Ramos (cell line): ENCODE data around the gene HHLA2.
"Not testable (repeated sequence)": the region's sequence is repeated elsewhere in the genome, so short reads cannot be mapped to it uniquely, and the experiment has no call there.

ENCODE experiments used
- in situ Hi-C: fragments of 300-500 bp; cut with MboI; formaldehyde crosslinking; loops from one replicate; pipeline ENCODE4 v1.14.3; 2022; ENCODE audit warnings: low sequenced_read_pairs; ENCODE audit not compliant: unreplicated experiment

The HHLA2 gene

GRCh38 chr3:108296239-108296638 is at the start of gene HHLA2:
Gene HHLA2, plus strand, starts transcription at chr3:108296548. Its CDS starts 55,266 bp downstream, at chr3:108351814.
- in situ Hi-C loops: no loop called here

DNA sequence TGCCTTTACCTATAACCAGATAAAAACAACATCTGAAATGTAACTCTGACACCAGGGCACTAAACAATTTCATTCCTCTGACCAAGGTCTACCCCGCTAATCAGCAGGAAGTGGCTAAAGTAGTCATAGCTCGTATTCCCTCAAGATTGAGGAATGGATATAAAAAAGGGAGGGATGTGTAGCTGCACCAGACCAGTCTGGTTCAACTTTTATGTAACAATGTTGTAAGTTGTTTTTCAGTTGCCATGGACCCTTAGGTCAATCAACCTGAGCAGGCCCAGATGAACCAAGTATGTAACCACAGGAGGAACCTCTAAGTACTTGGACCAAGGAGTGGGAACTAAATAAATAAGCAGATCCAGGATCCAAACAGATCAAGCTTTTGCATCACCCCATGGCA is 45.7 kb upstream of the HHLA2 start:
- in situ Hi-C loops: no loop called here

DNA sequence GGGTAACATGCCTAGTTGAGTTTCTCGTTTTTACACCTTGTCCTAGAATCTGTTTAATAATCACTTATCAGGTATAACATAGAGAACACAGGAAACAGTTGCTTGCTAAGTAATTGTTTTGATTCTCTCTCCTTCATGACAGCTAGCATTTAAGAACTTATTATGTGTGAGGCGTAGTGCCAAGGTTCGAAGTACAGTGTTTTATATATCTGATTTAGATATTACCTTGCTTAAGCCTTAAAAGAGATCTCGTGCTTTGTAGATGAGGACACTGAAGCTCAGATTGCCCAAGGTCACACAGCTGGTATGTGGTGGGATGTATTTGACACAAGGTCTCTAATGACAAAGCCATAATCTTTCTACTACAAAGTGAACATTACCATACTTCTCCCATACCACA is 45.1 kb upstream of the HHLA2 start:
- in situ Hi-C loops: no loop called here

- in situ Hi-C loops: no loop called here
These were observed 44.5 kb upstream of the HHLA2 start for GRCh38 chr3:108251844-108252243.

DNA sequence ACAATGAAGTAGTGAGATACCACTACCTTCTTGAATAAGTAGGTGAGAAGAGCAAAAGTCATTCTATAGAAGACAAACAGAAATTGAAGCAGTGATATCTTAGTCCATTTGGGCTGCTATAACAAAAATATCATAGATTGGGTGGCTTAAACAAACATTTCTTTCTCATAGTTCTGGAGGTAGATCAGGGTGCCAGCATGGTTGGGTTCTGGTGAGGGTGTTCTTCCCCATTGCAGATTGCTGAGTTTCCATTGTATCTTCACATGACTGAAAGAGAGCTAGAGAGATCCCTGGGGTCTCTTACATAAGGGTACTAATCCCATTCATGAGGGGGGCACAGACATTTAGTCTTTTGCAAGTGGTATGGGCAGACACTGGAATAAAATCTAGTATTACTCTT is 41.2 kb upstream of the HHLA2 start:
- in situ Hi-C loops: no loop called here

GRCh38 chr3:108264534-108265298 is 31.6 kb upstream of the HHLA2 start:
- in situ Hi-C loops: not testable (repeated sequence)

DNA sequence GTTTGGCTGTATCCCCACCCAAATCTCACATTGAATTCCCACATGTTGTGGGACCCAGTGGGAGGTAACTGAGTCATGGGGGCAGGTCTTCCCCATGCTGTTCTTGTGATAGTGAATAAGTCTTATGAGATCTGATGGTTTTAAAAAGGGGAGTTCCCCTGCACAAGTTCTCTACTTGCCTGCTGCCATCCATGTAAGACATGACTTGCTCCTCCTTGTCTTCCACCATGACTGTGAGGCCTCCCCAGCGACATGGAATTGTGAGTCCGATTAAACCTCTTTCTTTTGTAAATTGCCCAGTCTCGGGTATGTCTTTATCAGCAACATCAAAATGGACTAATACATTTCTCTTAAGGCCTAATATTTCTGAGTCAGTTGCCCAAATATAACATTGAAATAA is 28.1 kb upstream of the HHLA2 start:
- in situ Hi-C loops: not testable (repeated sequence)

DNA sequence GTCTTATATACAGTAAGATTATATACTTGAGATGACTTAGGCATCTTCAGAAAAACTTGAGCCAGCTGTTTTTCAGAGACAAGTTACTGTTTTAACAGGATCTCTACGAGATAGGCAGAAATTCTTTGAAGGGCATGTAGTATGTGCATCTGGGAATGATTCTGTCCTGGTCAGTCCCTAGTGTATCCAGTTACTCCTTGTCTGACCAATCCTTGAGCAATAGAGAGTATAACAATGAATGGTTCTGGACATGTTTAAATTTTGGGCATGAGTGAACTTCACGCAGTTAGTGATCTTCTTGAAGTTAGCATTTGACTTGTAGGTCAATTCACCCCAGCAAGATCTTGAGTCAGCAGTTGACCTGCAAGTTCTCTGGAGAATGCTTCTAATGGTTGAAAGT is 24.7 kb upstream of the HHLA2 start:
- in situ Hi-C loops: no loop called here

DNA sequence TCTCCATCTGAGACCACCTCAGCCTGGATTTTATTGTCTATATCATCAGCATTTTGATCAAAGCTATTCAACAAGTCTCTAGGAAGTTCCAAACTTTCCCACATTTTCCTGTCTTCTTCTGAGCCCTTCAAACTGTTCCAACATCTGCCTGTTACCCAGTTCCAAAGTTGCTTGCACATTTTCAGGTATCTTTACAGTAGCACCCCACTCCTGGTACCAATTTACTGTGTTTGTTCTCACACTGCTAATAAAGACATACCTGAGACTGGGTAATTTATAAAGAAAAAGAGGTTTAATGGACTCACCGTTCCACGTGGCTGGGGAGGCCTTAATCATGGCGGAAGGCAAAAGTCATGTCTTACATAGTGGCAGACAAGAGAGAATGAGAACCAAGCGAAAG is 17.3 kb upstream of the HHLA2 start:
- in situ Hi-C loops: not testable (repeated sequence)

DNA sequence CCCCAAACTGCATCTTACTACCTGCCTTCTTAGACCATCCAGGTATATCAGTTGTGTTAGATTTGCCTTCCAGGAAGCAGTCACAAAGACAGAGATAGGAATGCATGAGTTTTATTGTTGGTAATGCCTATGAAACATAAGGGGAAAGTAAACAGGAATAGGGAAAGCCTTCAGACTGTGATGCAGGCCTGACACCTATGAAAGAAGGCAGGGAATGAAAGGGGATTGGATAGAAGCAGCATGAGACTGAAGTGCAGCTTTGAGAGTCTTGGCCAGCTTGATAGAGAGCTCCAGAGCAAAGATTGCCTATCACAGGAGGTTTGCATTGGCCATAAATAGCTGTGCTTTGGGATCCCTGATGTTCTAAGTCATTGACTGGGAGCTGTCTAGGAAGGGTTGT is 15.9 kb upstream of the HHLA2 start:
- in situ Hi-C loops: no loop called here

DNA sequence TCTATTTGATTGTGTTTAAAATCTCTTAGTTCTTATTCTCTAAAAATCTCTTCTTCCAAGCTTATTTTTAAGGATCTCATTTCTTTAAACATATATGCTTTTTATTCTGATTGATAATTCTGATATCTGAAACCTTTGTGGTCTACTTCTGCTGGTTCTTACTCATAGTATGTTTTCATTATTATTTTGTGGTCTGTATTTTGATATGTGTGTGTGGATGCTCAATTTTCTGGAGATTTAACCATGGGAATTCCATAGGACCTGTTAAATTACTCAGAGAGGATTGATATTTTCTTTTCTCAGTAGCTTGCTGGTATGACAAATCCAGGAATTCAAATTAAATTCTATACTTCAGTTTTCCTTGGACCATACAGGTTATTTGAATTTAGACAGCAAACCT is 14.7 kb upstream of the HHLA2 start:
- in situ Hi-C loops: no loop called here

DNA sequence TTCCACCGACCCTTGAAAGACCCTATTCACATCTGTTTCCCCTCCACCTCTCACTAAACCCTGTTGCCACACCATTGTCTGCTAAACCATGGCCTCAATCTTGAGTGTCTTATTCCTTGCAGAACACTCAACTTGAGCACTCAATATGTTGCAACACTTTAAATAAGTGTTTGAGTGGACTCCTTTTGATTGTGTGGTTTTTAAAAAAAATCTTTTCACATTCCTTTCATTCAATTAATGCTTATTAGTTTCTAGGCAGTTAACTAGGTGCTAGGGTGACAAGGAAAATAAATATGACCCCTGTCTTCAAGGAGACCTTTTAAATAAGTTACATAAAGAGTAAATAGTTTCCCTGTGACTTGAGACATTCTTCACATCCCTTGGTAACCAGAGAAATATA is 13.3 kb upstream of the HHLA2 start:
- in situ Hi-C loops: no loop called here

- in situ Hi-C loops: no loop called here
These were observed 12.4 kb upstream of the HHLA2 start for GRCh38 chr3:108283989-108284388.

DNA sequence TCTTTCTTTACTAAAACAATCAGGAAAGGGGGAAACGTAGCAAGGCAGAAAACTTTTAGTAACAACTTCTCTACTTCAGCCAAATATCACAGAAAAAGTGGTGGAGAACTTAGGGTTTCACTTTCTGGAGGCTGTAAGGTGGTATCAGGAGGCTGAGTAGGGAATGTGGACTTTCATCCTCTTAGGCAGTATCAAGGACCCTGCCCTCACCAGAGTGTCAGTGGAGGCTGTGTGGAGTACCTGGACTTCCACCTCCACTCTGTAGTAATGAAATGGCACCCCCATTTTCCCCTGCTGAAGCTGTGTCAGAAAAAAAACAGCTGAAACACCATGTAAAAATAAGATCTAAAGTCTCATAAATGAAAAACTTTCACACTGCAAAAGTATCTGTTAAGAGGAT is 11.2 kb upstream of the HHLA2 start:
- in situ Hi-C loops: no loop called here

DNA sequence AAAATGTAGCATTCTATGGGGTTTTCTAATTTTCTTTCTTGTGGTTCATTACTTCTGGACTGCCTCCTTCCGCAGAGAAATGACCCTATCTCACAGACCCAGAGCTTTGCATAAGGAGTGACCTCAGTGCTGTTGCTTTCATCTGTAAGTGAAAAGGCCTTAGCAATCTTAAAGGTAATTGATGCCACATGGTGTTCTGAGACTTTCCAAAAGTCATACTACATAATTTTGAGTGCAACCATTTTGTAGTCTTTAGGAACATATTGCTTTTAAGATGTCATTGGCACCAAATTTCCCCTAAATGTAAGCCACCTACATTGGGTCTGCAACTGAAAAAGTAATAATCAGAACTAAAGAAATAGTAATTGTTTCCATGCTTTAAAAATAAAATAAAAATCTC is 9.2 kb upstream of the HHLA2 start:
- in situ Hi-C loops: no loop called here

GRCh38 chr3:108288193-108288592 is 8.2 kb upstream of the HHLA2 start:
- in situ Hi-C loops: not testable (repeated sequence)

DNA sequence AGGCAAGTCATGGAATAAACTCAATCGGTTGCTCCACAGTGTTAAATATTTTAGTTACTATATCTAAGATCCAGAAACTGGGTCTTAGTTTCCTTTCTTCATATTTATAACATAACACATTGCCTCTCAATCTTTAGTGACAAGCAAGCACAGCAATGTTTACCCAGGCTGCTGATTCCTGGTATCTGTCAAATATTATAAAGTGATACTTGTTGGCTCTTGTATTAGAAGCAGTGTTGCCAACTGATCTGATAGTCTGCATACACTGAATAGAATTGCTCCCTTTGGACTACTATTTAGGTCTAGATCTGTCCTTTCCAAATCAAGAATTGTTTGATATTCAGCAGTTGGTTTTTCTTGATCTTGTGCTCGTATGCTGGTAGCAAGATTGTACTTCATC is 7.2 kb upstream of the HHLA2 start:
- in situ Hi-C loops: no loop called here

- in situ Hi-C loops: no loop called here
These were observed 3.9 kb upstream of the HHLA2 start for GRCh38 chr3:108292450-108292849.

- in situ Hi-C loops: no loop called here
These were observed 3.4 kb upstream of the HHLA2 start for GRCh38 chr3:108292905-108293328.

DNA sequence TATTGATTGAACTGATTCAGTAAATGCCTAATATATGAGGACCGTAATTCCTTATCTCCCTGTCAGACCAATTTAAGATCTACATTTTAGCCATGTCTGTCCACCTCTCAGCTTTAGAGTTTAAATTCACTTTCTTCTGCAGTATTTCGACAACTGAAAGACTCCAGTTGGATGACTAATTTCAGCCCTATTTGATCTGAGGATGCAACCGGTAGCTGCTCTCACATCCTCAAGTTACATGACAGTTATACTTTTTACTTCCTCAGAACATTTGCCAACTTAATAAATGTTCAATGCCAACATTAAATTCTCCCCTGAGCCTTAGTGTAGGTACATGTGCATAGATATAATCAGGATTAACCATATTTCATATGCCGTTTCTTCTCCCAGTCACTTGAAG is 2.5 kb upstream of the HHLA2 start:
- in situ Hi-C loops: no loop called here

DNA sequence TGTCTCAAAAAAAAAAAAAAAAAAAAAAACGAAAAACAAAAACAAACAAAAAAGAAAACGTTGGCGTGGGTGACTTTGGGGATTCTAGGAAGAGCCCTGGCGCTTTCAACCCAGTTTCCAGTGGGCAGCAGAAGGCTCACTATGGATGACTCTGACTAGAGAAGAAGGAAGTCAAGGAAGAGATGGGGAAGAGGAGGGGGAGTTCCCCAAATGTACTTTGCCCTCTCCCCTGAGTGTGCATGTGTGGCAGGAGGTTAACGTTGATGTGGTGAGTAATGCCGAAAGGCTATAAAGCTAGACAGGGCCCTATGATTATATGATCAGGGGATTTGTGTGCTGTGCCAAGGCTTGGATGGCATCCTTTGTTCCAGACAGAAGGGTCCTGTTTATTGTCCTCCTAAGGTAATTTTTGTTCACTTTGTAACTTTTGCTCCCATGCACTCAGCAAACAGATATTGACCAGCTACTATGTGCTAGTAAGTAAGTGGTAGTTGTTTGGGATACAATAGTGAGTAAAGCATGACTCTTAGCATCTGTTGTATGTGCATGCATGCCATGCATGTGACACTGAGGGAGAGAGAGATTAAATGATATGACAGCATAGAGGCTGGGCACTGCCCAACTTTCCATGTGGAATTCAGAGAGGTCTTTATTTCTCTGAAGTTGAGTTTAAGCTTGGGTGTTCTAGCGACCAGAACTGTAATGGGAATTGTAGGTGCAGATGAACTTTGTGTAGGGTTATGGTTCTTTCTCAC is 750 bp upstream of the HHLA2 start:
- in situ Hi-C loops: no loop called here

DNA sequence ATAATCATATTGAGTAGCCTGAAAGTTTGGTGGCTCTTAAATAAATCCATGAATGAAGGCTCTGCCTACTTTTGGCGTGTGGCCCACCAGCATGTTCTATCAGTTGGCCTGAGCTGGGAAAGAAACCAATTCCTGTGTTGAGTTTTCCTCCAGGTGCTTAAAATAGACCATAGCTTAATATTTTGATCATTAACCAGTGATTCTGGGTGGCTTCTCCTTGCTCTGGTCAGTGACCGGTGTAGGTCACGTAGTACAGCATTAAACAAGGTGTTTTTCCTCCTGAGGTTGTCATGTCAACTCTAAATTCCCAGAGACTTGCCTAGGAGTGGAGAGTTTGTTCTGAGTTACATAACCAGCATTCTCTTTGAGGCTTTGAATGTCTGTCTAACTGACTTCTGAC is 1.3 kb downstream of the HHLA2 start:
- in situ Hi-C loops: no loop called here
